Omental fat pad (tissue), 4 donors: ENCODE data around the gene FXYD1. TPM values are rescaled to one million over a fixed set of nuclear protein-coding genes. Genes with fewer than 3 reads are reported as not detected.

Experiments used
- ATAC-seq: fragments of 150-250 bp; one replicate; pipeline ENCODE4 v1.9.1; 2016; ENCODE audit warnings: mild to moderate bottlenecking, moderate library complexity; ENCODE audit not compliant: low FRiP score
- DNase-seq: peaks from one replicate; pipeline ENCODE4 v3.0.0-alpha.2; 2019; ENCODE audit warnings: low spot score
- total RNA-seq, 4 donors: library from RNA; depleted of rRNA; stranded (reverse); fragments of >200 nt; gene quantifications; one replicate each; pipeline ENCODE4 v1.1.0, GENCODE V29; 2016
- TF ChIP-seq, protein P1 (sequence below), 3 donors: fragments of 450-650 bp; IDR thresholded peaks; one replicate each; pipeline ENCODE4 v1.5.1; 2016 to 2017; ENCODE audit warnings: antibody characterized with exemption in 3 of 3, mild to moderate bottlenecking in 3 of 3, moderate library complexity in 2 of 3

The FXYD1 gene
- total RNA-seq, 4 donors from 2014 or later = 20.5 to 32.2 (median 25.7) TPM

DNA sequence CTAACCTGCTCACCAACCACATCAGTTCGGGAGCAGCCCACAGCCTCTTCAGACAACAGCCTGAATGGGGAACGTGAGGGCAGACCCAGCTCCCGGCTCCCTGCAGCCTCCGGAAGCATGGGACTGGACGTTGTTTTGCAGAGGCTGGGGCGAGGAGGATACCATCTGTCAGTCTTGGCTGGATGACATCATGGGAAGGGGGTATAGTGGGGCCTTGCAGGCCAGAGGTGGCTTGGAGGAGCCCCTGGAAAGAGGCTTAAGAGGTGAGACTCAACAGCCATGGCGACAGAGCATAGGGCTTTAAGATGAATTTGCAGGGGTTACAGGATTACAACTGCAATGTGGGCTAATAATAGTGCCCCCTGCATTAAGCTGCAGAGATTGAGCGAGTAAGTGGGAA lies 21.5 kb upstream of the FXYD1 start:
- TF ChIP-seq, protein P1, sequence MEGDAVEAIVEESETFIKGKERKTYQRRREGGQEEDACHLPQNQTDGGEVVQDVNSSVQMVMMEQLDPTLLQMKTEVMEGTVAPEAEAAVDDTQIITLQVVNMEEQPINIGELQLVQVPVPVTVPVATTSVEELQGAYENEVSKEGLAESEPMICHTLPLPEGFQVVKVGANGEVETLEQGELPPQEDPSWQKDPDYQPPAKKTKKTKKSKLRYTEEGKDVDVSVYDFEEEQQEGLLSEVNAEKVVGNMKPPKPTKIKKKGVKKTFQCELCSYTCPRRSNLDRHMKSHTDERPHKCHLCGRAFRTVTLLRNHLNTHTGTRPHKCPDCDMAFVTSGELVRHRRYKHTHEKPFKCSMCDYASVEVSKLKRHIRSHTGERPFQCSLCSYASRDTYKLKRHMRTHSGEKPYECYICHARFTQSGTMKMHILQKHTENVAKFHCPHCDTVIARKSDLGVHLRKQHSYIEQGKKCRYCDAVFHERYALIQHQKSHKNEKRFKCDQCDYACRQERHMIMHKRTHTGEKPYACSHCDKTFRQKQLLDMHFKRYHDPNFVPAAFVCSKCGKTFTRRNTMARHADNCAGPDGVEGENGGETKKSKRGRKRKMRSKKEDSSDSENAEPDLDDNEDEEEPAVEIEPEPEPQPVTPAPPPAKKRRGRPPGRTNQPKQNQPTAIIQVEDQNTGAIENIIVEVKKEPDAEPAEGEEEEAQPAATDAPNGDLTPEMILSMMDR (IDR thresholded peaks at IDR 0.05) = no peak
- DNase-seq (no peak), ATAC-seq (no peak)

DNA sequence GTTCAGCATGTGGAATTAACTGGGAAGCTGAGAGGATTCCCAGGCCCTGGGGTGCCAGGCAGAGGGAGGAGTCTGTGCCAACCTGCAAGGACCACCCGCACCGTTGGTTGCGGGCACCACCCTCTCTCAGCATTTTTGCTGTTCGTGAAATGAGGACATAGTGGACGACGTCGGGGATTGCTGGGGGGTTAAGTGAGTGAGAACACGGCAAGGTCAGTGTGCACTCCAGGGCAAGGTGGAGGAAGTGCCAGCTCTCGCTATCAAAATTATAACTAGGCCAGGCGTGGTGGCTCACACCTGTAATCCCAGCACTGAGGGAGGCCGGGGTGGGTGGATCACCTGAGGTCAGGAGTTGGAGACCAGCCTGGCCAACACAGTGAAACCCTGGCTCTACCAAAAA lies 20.8 kb upstream of the FXYD1 start:
- no peak for DNase-seq
- no peak for ATAC-seq
- TF ChIP-seq, protein P1 (IDR thresholded peaks at IDR 0.05) = no peak

DNA sequence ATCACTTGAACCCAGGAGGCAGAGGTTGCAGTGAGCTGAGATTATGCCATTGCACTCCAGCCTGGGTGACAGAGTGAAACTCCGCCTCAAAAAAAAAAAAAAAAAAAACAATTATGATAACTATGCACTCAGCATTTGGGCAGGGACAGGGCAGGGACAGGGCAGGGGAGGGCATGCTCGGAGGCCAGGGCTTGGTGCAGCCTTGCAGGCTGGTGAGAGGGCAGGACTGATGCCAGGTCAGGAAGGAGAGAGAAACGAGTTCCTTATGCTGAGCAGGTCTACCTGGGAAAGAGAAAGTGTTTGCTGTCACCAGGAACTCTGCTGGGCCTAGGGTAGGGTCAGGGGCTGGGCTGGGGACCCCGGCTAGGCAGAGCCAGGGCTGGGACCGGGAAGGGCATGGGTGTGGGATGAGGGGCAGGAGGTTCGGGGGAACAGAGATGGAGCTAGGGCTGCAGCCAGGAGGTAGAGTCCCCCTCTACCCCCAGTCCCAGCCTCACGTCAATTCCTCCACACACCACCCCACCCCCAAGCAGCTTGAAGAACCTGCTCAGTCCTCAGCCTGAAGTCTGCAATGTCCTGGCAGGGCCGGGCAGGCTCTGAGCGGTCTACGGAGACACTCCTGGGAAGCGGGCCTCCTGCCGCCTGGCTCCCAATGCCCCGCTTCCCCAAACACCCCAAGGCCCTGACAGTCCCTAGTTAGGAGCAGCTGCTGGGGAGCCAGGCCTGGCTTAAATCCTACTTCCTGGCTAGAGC lies 20.2 kb upstream of the FXYD1 start:
- TF ChIP-seq, protein P1 (IDR thresholded peaks at IDR 0.05) = no peak
- no peak for ATAC-seq

DNA sequence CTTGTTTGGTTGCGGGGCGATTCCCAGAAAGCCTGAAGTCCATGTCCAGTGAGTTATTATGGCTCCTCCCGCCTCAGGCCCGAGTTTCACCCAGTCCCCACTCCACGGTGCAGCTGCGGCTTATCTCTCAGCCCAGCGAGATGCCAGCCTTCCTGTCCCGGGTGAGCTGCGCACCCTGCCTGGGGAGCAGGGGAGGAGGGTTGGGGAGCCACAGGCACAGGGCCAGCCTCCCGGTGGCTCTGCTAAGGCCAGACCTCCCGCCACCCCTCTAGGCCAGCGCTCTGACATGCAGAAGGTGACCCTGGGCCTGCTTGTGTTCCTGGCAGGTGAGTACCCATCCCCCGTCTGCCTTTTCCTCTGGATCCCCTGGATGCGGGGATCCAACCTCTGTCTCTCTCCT lies 19.5 kb upstream of the FXYD1 start:
- DNase-seq (no peak), ATAC-seq (no peak)
- TF ChIP-seq, protein P1 (IDR thresholded peaks at IDR 0.05) = no peak

More for the DNA sequence above, 20.2 kb upstream of the FXYD1 start:
- no peak for DNase-seq

DNA sequence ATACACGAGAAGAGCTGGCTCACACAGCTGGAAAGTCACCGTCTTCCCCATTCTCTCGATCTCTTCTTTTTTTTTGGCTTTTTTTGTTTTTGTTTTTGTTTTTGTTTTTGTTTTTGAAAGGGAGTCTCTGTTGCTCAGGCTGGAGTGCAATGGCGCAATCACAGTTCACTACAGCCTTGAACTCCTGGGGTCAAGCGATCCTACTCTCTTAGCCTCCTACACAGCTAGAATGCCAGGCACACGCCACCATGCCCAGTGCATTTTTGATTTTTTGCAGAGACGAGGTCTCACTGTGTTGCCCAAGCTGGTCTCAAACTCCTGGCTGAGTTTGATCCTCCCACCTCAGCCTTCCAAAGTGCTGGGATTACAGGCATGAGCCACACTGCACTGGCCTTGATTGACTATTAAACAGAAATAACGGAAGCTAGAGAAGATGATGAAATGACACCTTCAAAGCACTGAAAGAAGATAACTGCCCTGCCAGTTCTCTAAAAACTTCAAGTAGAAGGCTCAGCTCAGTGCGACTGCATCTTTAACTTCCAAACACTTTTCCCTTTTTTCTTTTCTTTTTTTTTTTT lies 19.0 kb upstream of the FXYD1 start:
- ATAC-seq = no peak
- TF ChIP-seq, protein P1 (IDR thresholded peaks at IDR 0.05) = no peak
- DNase-seq = no peak

DNA sequence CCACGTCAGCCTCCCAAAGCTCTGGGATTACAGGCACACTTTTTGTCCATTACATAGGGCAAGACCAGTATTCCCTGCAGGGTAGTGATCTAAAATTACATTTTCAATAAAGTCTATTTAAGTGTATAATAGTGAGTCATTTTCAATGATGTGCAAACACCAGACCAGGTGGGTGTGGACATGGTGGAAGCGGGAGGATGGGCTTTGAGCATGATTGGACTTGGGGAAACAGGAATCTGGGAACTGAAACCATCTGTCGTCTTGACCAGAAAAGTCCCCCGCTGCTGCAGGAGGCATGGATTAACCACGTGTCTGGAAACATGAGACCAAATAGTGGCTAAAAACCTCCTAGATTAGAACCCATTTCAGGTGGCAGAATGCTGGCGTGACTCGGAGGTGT lies 18.1 kb upstream of the FXYD1 start:
- DNase-seq (no peak), ATAC-seq (no peak)
- TF ChIP-seq, protein P1 (IDR thresholded peaks at IDR 0.05) = no peak

DNA sequence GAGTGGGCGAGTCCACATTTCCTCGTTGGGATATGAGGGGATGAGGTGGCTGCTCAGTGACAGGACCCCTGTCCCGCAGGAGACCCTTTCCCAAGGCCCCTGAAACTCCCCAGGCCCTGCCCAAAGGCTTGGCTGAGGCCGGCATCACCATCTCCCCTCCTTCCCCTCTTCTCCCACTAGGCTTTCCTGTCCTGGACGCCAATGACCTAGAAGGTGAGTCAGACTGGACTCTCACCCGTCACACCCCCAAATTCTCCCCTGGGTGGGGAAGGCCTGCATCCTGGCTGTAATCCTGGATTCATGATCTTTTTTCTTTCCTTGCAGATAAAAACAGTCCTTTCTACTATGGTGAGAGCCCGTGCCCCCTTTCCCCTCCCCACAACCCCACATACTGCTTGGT lies 17.7 kb upstream of the FXYD1 start:
- DNase-seq = no peak
- TF ChIP-seq, protein P1 (IDR thresholded peaks at IDR 0.05) = no peak
- no peak for ATAC-seq
